Transverse colon (tissue), 4 donors: Measurements from ENCODE around the gene ZNF74. TPM values are rescaled to one million over a fixed set of nuclear protein-coding genes. Genes with fewer than 3 reads are reported as not detected.

ENCODE experiments used
- DNase-seq: peaks from one replicate; pipeline ENCODE4 v3.0.0-alpha.2; 2019
- H3K27ac ChIP-seq, 4 donors: fragments of 200-600 bp; sonication (generic); 2 replicates each; pipeline ENCODE4 v1.5.1; 2016 to 2018; ENCODE audit warnings: inconsistent platforms in 4 of 4
- H3K27me3 ChIP-seq: fragments of 200-600 bp; sonication (generic); 2 replicates; pipeline ENCODE4 v1.5.1; 2017; ENCODE audit warnings: inconsistent platforms
- H3K36me3 ChIP-seq, 4 donors: fragments of 200-600 bp; sonication (generic); 2 replicates each; pipeline ENCODE4 v1.5.1; 2017 to 2019; ENCODE audit warnings: inconsistent platforms in 4 of 4
- H3K4me1 ChIP-seq, 4 donors: fragments of 200-600 bp; sonication (generic); 2 replicates each; pipeline ENCODE4 v1.5.1; 2017 to 2020; ENCODE audit warnings: inconsistent platforms in 4 of 4
- H3K4me3 ChIP-seq, 4 donors: fragments of 200-600 bp; sonication (generic); 1 replicate in 1 of 4; 2 replicates in 3 of 4; pipeline versions ENCODE4 v1.5.1 to v1.6.1; 2017 to 2019; ENCODE audit warnings: inconsistent platforms in 4 of 4
- H3K9me3 ChIP-seq, 2 donors: fragments of 200-600 bp; sonication (generic); 2 replicates each; pipeline ENCODE4 v1.5.1; 2017 to 2019; ENCODE audit warnings: inconsistent platforms in 2 of 2
- CTCF ChIP-seq, 5 experiments: fragments of 200-600 bp in 3 of 5; fragments of 450-650 bp in 2 of 5; sonication (generic) in 3 of 5; IDR thresholded peaks; 1 replicate in 2 of 5; 2 replicates in 3 of 5; pipeline ENCODE4 v1.5.1; 2016 to 2017; ENCODE audit warnings: antibody characterized with exemption in 5 of 5, inconsistent platforms in 3 of 5, mild to moderate bottlenecking in 2 of 5, moderate library complexity in 1 of 5
- EP300 ChIP-seq: sonication (generic); formaldehyde crosslinking; IDR thresholded peaks from one replicate; pipeline ENCODE4 v1.6.1; 2017; ENCODE audit warnings: antibody characterized with exemption, low read depth
- POLR2A ChIP-seq: fragments of 450-650 bp; IDR thresholded peaks from one replicate; pipeline ENCODE4 v1.6.1; 2016; ENCODE audit warnings: antibody characterized with exemption, mild to moderate bottlenecking, moderate library complexity
- POLR2AphosphoS5 ChIP-seq, 3 donors: sonication (generic); formaldehyde crosslinking; IDR thresholded peaks; one replicate each; pipeline ENCODE4 v1.6.1; 2016; ENCODE audit warnings: antibody characterized with exemption in 3 of 3
- WGBS, 2 donors: methylation state at CpG; one replicate each; pipeline ENCODE4 v1.1.5; 2018; ENCODE audit warnings: low coverage in 1 of 2; 5-methylcytosine and 5-hydroxymethylcytosine counted together
- in situ Hi-C, 4 donors: fragments of 200-750 bp; cut with MboI; loops; one replicate each; pipeline versions ENCODE4 v1.15.0 to v1.15.1; 2017; ENCODE audit warnings: low sequenced_read_pairs in 3 of 4, low pct_ligation_motif_present in 1 of 4, low pct_unique_long_range_greater_than_20kb in 1 of 4
- intact Hi-C: fragments of 100-400 bp; cut with DNase I; formaldehyde crosslinking; loops from one replicate; pipeline ENCODE4 v1.15.1; 2023; ENCODE audit warnings: low total_unique reads
- total RNA-seq, 4 donors: library from RNA; depleted of rRNA; stranded (reverse); fragments of >200 nt; gene quantifications; one replicate each; pipeline ENCODE4 v1.1.0, GENCODE V29; 2016

Gene ZNF74
- total RNA-seq, 4 donors from 2014 or later = 1.9 to 11.5 (median 6.6) TPM

- no peak for TF ChIP-seq CTCF (IDR thresholded peaks at IDR 0.05)
- no peak for TF ChIP-seq EP300
- no peak for TF ChIP-seq POLR2AphosphoS5 (IDR thresholded peaks at IDR 0.05)
- no peak for TF ChIP-seq POLR2A
- Histone ChIP-seq H3K4me3 (no peak overlapping the region), H3K27ac (peak overlapping the region; percentile 5 to 50 (median 38)), H3K27me3 (peaks cover 54% of the 10 kb centered on the region), H3K36me3 (no peaks in the 10 kb centered on the region), H3K9me3 (no peaks in the 10 kb centered on the region), H3K4me1 (peaks cover 4 to 29% (median 12%) of the 10 kb centered on the region in 4 donors)
- 62% methylated on average over 17 of the region's 20 CpGs; no CpG with 5 or more reads in 1 of the 2 donors for WGBS, 2 donors
- intact Hi-C loops (no loop called here), in situ Hi-C loops (loop anchor here in 1 of 4 donors (25.0 kb wide), 1 partner anchor 314 kb away; no protein-coding TSS in a partner anchor)
- no peak for DNase-seq
Measured at GRCh38 chr22:20423008-20423905, 29.3 kb downstream of the ZNF74 start.

GRCh38 chr22:20423906-20424551 is 30.1 kb downstream of the ZNF74 start:
- 0 to 55% methylated on average over 7 to 24 of the region's 31 CpGs for WGBS, 2 donors

GRCh38 chr22:20424568-20424931 is 30.6 kb downstream of the ZNF74 start:
- in situ Hi-C loops (loop anchor here in 1 of 4 donors (25.0 kb wide), 1 partner anchor 313 kb away; no protein-coding TSS in a partner anchor), intact Hi-C loops (no loop called here)
- Histone ChIP-seq H3K9me3 (no peaks in the 10 kb centered on the region), H3K36me3 (no peaks in the 10 kb centered on the region), H3K4me1 (peaks cover 4 to 32% (median 17%) of the 10 kb centered on the region in 4 donors), H3K27me3 (peaks cover 63% of the 10 kb centered on the region), H3K4me3 (no peak overlapping the region), H3K27ac (peak overlapping the region in 2 of 4 donors; percentile 40 to 50)
- DNase-seq = no peak
- WGBS, 2 donors = 75 to 77% methylated on average over 6 to 15 of the region's 15 CpGs
- TF ChIP-seq POLR2A (no peak), CTCF (IDR thresholded peaks at IDR 0.05) (no peak), POLR2AphosphoS5 (IDR thresholded peaks at IDR 0.05) (no peak), EP300 (no peak)

More at GRCh38 chr22:20423906-20424551, 30.1 kb downstream of the ZNF74 start:
- H3K4me3 ChIP-seq = no peak overlapping the region
- intact Hi-C loops = no loop called here
- DNase-seq = no peak
- no peaks in the 10 kb centered on the region for H3K36me3 ChIP-seq
- H3K9me3 ChIP-seq = no peaks in the 10 kb centered on the region
- TF ChIP-seq POLR2A (no peak), POLR2AphosphoS5 (IDR thresholded peaks at IDR 0.05) (no peak), CTCF (IDR thresholded peaks at IDR 0.05) (no peak), EP300 (no peak)
- H3K27me3 ChIP-seq = peaks cover 61% of the 10 kb centered on the region
- peak overlapping the region; percentile 5 to 50 (median 34) for H3K27ac ChIP-seq
- H3K4me1 ChIP-seq = peaks cover 4 to 30% (median 13%) of the 10 kb centered on the region in 4 donors
- in situ Hi-C loops = loop anchor here in 1 of 4 donors (25.0 kb wide), 1 partner anchor 313 kb away; no protein-coding TSS in a partner anchor
